Measurements from ENCODE around the gene MAGI2. TPM values are rescaled to one million over a fixed set of nuclear protein-coding genes. Genes with fewer than 3 reads are reported as not detected.

The MAGI2 gene
- total and polyA plus RNA-seq, 2 donors (not counting 3 experiments of a cell fraction or from before 2014, with no cell fraction given): 0.28 to 6.0 TPM

DNA sequence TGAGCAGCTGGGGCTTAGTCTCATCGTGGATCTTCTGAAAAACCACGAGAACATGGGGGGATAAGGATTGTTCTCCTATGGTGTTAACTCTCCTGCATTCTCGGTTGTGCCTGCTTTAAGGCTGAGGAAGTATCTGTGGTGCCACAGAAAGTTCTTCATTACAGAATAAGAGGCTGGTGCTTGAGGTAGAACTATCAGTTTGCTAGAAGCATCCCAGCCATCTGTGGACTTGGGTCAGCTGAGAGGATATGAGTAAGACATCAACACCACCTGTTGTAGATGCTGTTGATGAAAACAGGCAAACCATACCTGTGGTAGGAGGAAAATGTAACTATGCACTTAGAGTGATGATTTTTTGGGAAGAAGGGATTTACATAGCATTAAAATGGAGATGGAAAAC, 1238.3 kb downstream of the MAGI2 start:
- H2AFZ ChIP-seq (ENCODE audit: low read depth, low read length): no peak overlapping the region

More for the DNA sequence above, 1238.3 kb downstream of the MAGI2 start:
- no peaks in the 10 kb centered on the region for H4K20me1 ChIP-seq (replicated peaks; ENCODE audit: control insufficient read depth, extremely low read depth, insufficient read depth, low read length)
- H3K79me2 ChIP-seq (ENCODE audit: control insufficient read depth, insufficient read depth, low read length): no peaks in the 10 kb centered on the region
- ChIA-PET CTCF (no interaction called here), POLR2A (no interaction called here)
- H3K27me3 ChIP-seq (ENCODE audit: control insufficient read depth in 2 of 2, insufficient read depth in 2 of 2, low read length in 2 of 2): peaks cover 0 to 3% of the 10 kb centered on the region in 2 experiments
- no peak overlapping the region for H3K27ac ChIP-seq (ENCODE audit: insufficient read depth, low read depth, low read length)
- H3K4me3 ChIP-seq (replicated peaks in 1 of 3; ENCODE audit: insufficient read depth in 1 of 3, low read depth in 1 of 3, low read length in 3 of 3): no peak overlapping the region
- dilution Hi-C loops (cut with MboI; ENCODE audit: extremely low pct_ligation_motif_present, low sequenced_read_pairs) (no loop called here), intact Hi-C loops (cut with micrococcal nuclease) (no loop called here)
- BruUV-seq (replicated peaks): no TSS peak
- FAIRE-seq (no peak), DNase-seq (ENCODE audit: low read depth, low spot score) (no peak)
- TF ChIP-seq POLR2A (IDR thresholded peaks at IDR 0.05; ENCODE audit: low read depth, low read length) (no peak), MAX (IDR thresholded peaks at IDR 0.05; ENCODE audit: insufficient read depth, insufficient read length) (no peak), CTCF (IDR thresholded peaks at IDR 0.05; ENCODE audit: extremely low read depth in 1 of 2, insufficient read depth in 1 of 2, low read depth in 1 of 2, low read length in 2 of 2) (no peak)
- H3K4me2 ChIP-seq (ENCODE audit: insufficient read depth, low read length): no peak overlapping the region
- H3K9me3 ChIP-seq (replicated peaks; ENCODE audit: control insufficient read depth, insufficient read depth, low read length): no peaks in the 10 kb centered on the region
- no peak overlapping the region for H3K9ac ChIP-seq (replicated peaks; ENCODE audit: extremely low read depth, insufficient read depth, low read length)
- H3K9me1 ChIP-seq (replicated peaks; ENCODE audit: control insufficient read depth, extremely low read depth, insufficient read depth, low read length): no peaks in the 10 kb centered on the region
- H3K36me3 ChIP-seq (ENCODE audit: control insufficient read depth in 2 of 2, extremely low read depth in 1 of 2, insufficient read depth in 2 of 2, low read length in 2 of 2): no peaks in the 10 kb centered on the region
- H3K4me1 ChIP-seq (ENCODE audit: control insufficient read depth, extremely low read depth, insufficient read depth, low read length): no peaks in the 10 kb centered on the region
